ENCODE results near the gene PNPLA1.

DNA sequence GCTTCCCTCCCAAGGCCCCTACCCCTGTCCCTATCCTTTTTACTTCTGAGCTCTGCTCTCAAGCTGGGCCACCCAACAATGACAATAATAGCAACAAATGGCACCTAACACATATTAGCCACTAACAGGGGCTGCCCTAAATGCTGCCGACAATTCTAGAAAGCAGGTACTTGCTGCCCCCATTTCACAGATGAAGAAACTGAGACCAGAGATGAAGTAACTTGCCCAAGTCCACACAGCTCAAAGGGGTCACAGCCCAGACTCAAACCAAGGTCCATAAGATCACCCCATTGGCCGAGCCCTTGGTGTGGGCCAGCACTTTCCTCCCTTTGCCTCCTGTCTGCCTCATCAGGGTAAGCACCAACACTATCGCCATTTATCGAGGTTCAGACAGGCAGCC, 54.9 kb downstream of the PNPLA1 start:
- TF ChIP-seq, protein P1, sequence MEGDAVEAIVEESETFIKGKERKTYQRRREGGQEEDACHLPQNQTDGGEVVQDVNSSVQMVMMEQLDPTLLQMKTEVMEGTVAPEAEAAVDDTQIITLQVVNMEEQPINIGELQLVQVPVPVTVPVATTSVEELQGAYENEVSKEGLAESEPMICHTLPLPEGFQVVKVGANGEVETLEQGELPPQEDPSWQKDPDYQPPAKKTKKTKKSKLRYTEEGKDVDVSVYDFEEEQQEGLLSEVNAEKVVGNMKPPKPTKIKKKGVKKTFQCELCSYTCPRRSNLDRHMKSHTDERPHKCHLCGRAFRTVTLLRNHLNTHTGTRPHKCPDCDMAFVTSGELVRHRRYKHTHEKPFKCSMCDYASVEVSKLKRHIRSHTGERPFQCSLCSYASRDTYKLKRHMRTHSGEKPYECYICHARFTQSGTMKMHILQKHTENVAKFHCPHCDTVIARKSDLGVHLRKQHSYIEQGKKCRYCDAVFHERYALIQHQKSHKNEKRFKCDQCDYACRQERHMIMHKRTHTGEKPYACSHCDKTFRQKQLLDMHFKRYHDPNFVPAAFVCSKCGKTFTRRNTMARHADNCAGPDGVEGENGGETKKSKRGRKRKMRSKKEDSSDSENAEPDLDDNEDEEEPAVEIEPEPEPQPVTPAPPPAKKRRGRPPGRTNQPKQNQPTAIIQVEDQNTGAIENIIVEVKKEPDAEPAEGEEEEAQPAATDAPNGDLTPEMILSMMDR (IDR thresholded peaks at IDR 0.05): no peak
- no peak for TF ChIP-seq CREB1 (CRISPR knock-in tag; IDR thresholded peaks at IDR 0.05)
- no peak for TF ChIP-seq TEAD4 (CRISPR knock-in tag; IDR thresholded peaks at IDR 0.05)
- no peak for TF ChIP-seq ZNF423 (CRISPR knock-in tag; IDR thresholded peaks at IDR 0.05)

Data from WTC11 (cell line).